Activated CD8-positive, alpha-beta memory T cell treated with anti-CD3 and anti-CD28 coated beads for 36 hours (primary cell): Measurements from ENCODE around the gene NKD1. TPM values are rescaled to one million over a fixed set of nuclear protein-coding genes. Genes with fewer than 3 reads are reported as not detected.

Source experiments
- CTCF ChIA-PET: fragments of 350-600 bp; sonication (Branson Sonifier 250); formaldehyde crosslinking; loops from one replicate; lab custom pipeline; 2021; ENCODE audit warnings: antibody characterized with exemption; lab: Charles Lee
- POLR2A ChIA-PET: fragments of 350-600 bp; sonication (Branson Sonifier 250); formaldehyde crosslinking; loops from one replicate; lab custom pipeline; 2021; ENCODE audit warnings: antibody characterized with exemption; lab: Charles Lee
- total RNA-seq, 2 experiments: library from RNA; stranded (reverse); gene quantifications; one replicate each; pipeline ENCODE4 v1.2.3, GENCODE V29; 2021

The NKD1 gene
- total RNA-seq, 2 experiments from 2014 or later, result 0.73 to 1.9 TPM

GRCh38 chr16:50670476-50670875, 122.3 kb downstream of the NKD1 start:
- POLR2A ChIA-PET, result no interaction called here

DNA sequence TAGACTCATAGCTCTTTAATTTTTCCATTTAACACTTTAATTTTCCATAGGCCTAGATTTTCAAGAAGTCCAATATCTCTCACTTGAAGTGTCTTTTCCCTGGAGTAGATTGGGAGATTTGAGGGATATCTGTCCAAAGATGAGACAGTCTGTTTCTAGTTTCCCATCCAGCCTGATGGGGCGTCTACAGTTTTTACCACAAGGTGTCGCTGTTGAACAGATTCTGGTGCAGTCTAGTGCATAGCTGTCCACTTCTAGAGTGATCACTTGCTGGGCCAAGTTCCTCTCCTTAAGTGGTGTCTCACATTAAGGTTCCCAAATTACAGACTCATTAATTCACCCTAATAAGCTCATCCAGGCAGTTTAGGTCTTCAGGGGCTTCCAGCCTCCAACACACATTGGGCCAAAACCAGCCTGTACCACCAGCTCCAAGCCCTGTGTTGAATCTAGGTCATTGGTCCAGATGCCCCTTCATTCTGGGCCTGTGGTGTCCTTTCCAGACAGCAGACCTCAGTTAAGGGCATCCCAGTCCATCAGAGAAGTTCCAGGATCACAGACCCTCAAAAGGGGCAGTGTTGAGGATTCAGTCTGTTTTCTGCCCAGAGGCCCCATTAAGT, 123.6 kb downstream of the NKD1 start:
- POLR2A ChIA-PET, result no interaction called here
- CTCF ChIA-PET, result interaction anchor here (1.0 to 11.6 kb wide), 7 partner anchors 7 to 304 kb away, joined by 3 to 104 read pairs (median 4); no protein-coding TSS in a partner anchor

More at GRCh38 chr16:50670476-50670875, 122.3 kb downstream of the NKD1 start:
- CTCF ChIA-PET, result interaction anchor here (1.1 to 11.6 kb wide), 3 partner anchors 9 to 316 kb away, joined by 3 to 104 read pairs (median 3); no protein-coding TSS in a partner anchor

DNA sequence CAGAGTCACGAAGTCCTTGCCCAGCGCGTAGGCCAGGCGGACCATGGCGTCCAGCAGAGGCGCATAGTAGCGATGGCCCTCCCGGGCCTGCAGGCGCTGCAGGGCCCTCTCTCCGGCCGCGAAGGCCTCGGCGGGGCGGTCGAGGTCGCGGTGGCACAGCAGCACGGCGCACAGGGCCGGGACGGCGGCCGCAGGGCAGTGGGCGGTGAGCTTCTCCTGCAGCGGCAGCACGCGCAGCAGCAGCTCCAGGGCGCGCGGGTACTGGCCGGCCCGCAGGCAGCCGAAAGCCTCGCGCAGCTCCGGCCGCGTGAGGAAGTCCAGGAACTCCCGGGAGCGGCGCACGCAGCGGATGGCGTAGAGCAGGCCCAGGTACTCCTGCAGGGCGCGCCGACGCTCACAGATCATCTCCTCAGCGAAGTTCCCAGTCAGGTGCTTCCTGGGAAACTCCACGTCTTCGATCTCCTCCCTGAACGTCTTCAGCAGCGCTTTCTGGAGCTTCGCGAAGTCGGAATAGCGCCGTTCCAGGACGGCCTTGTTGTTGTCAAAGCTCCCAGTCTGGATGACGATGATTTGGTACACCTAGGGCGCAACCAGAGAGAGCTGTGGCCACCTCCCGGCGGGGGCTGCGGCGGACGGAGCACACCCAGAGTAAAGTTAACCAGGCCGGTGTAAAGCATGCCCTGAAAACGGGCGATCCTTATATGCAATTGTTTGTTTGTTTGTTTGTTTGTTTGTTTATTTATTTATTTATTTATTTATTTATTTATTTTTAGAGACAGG, 125.5 kb downstream of the NKD1 start:
- ChIA-PET POLR2A (no interaction called here), CTCF (interaction anchor here (0.6 to 11.6 kb wide), 3 partner anchors 8 to 146 kb away, joined by 3 to 104 read pairs (median 3); partner anchors contain the start of gene SNX20)

GRCh38 chr16:50674831-50675230, 126.6 kb downstream of the NKD1 start:
- ChIA-PET CTCF (interaction anchor here (1.0 to 1.1 kb wide), 2 partner anchors 82 to 131 kb away, joined by 3 read pairs; no protein-coding TSS in a partner anchor), POLR2A (no interaction called here)

- ChIA-PET CTCF (interaction anchor here (0.7 to 11.6 kb wide), 3 partner anchors 9 to 81 kb away, joined by 3 to 97 read pairs (median 3); no protein-coding TSS in a partner anchor), POLR2A (no interaction called here)
Observed at GRCh38 chr16:50675686-50676610, 127.8 kb downstream of the NKD1 start.

GRCh38 chr16:50676684-50677225, 128.6 kb downstream of the NKD1 start:
- CTCF ChIA-PET, result interaction anchor here (0.9 to 11.6 kb wide), 4 partner anchors 10 to 130 kb away, joined by 3 to 97 read pairs (median 8); no protein-coding TSS in a partner anchor
- POLR2A ChIA-PET, result interaction anchor here (0.6 kb wide), 1 partner anchor 27 kb away, joined by 5 read pairs; no protein-coding TSS in a partner anchor

GRCh38 chr16:50677351-50677750, 129.2 kb downstream of the NKD1 start:
- ChIA-PET CTCF (interaction anchor here (0.9 to 11.6 kb wide), 5 partner anchors 10 to 129 kb away, joined by 3 to 97 read pairs (median 4); no protein-coding TSS in a partner anchor), POLR2A (interaction anchor here (0.6 kb wide), 1 partner anchor 26 kb away, joined by 5 read pairs; no protein-coding TSS in a partner anchor)

DNA sequence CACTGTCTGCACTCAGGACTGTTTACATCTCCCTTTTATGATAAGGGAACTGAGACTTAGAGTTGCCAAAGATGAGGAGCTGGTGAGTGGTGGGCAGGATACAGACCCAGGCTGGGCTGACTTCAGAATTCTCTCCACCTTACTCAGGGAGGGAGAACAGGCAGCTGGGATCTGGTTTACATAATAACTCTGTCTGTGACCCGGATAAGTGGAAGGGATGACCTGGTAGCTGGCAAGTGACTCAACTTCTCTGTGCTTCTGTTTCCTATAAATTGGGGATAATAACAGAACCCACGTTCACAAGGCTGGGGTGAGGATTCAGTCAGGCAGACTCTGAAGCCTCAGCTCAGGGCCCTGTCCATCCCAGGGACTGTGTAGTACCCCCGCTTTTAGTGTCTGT, 130.3 kb downstream of the NKD1 start:
- CTCF ChIA-PET, result interaction anchor here (0.7 to 11.6 kb wide), 8 partner anchors 8 to 131 kb away, joined by 3 to 97 read pairs (median 4); partner anchors contain the start of gene NKD1

DNA sequence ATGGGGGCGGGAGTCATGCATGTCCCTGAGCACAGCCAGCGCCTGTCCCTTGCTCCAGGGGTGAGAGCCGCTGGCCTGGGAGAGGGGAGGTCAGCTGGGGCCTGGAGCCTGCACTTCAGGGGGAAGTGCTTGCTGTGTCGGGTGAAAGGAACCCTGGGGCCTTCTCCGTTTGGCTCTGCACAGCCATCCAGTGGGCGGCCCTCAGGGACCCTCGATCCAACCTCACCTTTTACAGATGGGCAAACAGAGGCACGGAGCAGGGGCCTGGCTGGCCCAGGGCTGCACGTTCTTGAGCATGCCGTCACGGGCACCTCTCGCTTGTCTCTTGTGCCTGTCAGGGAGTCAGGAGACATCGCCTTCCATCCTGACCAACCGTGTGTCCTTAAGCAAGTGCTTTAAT, 131.1 kb downstream of the NKD1 start:
- ChIA-PET CTCF (interaction anchor here (1.1 to 11.6 kb wide), 6 partner anchors 8 to 131 kb away, joined by 3 to 97 read pairs (median 5); partner anchors contain the start of gene NKD1), POLR2A (no interaction called here)

More for the DNA sequence above, 130.3 kb downstream of the NKD1 start:
- POLR2A ChIA-PET, result no interaction called here

DNA sequence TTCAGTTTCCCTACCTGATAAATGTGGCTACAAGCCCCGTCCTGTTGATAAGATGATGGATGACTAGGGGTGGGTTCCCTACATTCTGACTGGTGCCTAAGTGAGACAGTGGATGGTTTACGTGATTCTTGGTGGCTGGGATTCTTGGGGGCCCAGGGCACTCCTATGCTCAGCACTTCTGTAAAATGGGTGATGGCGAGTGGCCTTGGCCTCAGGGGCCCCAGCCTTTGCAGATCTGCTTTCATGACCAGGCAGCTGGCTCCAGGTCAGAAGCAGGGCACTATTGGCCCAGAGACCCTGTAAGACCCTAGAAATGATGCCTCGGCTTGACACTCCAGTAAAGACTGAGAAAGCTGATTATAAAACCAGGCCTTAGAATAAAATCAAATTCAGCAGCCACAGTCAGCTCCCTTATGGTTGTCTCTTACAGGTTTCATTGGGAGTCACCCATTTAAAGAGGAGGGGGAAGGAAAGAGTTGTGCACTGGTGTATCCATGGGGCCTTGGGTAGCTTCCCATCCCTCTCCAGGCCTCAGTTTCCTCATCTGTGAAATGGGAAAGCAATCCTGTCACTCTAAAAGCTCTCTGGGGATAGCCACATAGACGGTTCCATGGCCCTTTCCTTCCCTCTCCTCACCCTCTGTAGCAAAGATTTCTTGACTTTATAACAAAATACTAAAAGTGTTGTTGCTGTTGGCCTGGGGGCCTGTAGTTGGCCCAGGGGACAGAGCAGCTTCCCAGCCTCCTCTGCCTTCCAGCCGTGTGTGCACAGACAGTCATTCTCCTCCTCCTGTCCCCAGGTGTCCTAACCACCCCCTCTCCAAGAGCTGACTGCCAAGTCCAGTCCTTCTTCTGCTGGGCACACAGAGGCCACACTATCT, 131.7 kb downstream of the NKD1 start:
- POLR2A ChIA-PET, result no interaction called here
- CTCF ChIA-PET, result interaction anchor here (0.9 to 11.6 kb wide), 6 partner anchors 8 to 132 kb away, joined by 3 to 97 read pairs (median 3); partner anchors contain the start of gene NKD1

DNA sequence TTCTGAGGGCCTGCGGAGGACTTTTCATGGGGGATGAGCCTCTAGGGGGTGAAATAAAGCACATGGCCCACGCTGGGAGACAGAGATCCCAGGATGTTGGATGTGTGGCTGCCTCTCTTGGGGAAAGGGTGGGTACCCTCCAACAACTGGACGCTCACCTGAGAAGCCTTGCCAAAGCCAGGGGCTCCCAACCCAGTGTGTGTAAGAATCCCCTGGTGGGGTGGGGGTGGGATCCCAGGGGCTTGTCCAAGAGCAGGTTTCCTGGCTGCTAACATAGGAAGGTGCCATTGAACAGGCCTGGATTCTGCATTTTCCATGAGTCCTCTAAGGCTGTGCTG, 132.3 kb downstream of the NKD1 start:
- POLR2A ChIA-PET, result interaction anchor here (0.6 to 1.6 kb wide), 6 partner anchors 13 to 406 kb away, joined by 3 to 7 read pairs (median 6); partner anchors contain the start of gene CYLD
- CTCF ChIA-PET, result interaction anchor here (0.8 to 11.6 kb wide), 5 partner anchors 8 to 126 kb away, joined by 3 to 97 read pairs (median 3); no protein-coding TSS in a partner anchor

GRCh38 chr16:50681021-50681885, 133.1 kb downstream of the NKD1 start, which contains the start of gene SNX20:
TSS of gene SNX20 (minus strand) at chr16:50681312. CDS start at chr16:50677526, 3,786 bp downstream.
- CTCF ChIA-PET, result interaction anchor here (0.8 to 11.6 kb wide), 4 partner anchors 8 to 125 kb away, joined by 3 to 97 read pairs (median 4); no protein-coding TSS in a partner anchor

DNA sequence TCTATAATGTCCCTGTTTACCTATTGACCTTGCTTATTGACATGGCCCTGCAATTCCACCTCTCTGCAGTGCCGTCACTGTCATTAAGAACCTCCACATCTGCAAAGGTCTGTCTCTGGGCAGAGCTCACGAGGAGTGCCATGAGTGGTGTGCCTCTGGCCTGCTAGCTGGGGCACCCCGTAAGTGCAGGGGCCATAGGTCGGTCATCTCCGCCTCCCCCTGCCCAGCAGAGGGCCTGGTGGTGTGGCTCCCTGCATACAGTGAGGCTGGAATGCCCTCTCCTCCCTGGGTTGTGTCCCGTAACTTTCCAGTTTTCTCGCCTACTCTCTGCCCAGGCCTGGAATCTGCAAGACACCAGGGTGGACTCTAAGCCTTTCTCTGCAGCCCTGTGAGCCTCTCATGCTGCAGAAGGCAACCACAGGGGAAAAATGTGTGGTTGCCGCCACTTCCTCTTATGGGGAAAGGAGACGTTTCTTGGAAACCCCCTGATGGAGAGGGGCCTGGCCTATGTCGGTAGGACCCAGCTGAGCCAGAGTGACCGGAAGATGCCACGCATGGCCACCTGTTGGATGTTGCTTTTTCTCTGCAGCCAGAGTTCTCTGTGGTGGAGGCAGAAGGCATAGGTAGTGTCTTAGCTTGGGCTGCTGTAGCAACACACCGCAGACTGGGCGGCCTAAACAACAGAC, 135.6 kb downstream of the NKD1 start:
- POLR2A ChIA-PET, result interaction anchor here (1.0 to 2.1 kb wide), 5 partner anchors 14 to 99 kb away, joined by 3 to 5 read pairs (median 3); partner anchors contain the start of gene CYLD
- CTCF ChIA-PET, result interaction anchor here (1.2 to 11.6 kb wide), 5 partner anchors 15 to 63 kb away, joined by 3 to 97 read pairs (median 9); partner anchors contain the start of gene CYLD

More at GRCh38 chr16:50681021-50681885, 133.1 kb downstream of the NKD1 start, which contains the start of gene SNX20:
- POLR2A ChIA-PET, result interaction anchor here (0.6 to 1.6 kb wide), 7 partner anchors 14 to 614 kb away, joined by 3 to 7 read pairs (median 5); partner anchors contain the start of gene CYLD

DNA sequence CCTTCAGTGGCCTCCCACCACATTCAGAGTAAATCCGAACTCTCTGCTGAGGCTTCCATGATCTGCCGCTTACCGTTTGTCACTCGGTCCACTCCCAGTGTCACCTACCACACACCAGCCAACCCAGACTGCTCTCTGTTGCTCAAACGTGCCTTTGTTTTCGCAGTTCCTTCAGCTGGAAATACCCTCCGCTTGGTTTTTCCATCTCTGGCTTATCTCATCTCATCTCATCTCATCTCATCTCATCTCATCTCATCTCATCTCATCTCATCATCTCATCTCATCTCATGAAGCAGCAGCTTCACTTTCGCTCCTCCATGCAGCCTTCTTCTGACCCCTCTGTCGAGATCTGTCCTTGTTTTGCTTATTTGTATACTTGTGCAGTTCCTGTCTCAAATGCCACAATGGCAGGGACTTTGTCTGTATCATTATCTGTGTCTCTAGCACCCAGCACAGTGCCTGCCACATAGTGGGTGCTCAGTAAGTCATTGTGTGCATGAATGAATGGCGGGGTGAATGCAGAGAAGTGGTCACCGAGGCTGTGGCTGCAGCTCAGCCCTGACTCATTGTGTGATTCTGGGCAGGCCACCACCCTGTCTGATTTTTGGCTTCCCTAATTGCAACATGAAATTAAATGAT, 136.7 kb downstream of the NKD1 start:
- CTCF ChIA-PET, result interaction anchor here (1.4 to 11.6 kb wide), 4 partner anchors 13 to 62 kb away, joined by 4 to 97 read pairs (median 22); no protein-coding TSS in a partner anchor
- POLR2A ChIA-PET, result interaction anchor here (1.0 to 2.1 kb wide), 3 partner anchors 12 to 62 kb away, joined by 3 to 5 read pairs (median 4); partner anchors contain the start of gene CYLD
